ENCODE data around the gene RPL38. TPM values are rescaled to one million over a fixed set of nuclear protein-coding genes. Genes with fewer than 3 reads are reported as not detected.
"Not testable (repeated sequence)": the region's sequence is repeated elsewhere in the genome, so short reads cannot be mapped to it uniquely, and the experiment has no call there.

The RPL38 gene
- total RNA-seq, 1 experiment from 2014 or later: 3,689 TPM

DNA sequence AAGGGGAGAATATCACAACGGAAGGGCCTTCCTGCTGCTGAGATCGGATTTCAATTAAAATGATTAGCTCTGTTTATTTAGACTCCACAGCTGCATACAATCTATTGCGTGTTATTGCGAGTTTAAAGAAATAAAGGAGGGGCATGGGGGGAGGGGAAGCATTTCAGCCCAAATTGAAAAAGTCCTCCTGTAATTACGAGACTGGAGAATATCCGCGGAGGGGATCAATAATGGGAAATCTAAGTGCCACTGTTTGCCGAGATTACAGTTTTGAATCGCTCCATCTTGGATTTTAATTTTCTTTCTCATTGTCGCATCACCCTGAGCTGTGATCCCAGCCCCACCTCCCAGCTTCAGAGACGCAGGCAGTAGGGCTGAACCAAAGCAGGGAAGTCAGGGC is 15.7 kb upstream of the RPL38 start:
- TF ChIP-seq EZH2 (IDR thresholded peaks at IDR 0.05; ENCODE audit: low read length, unreplicated experiment) (no peak), EZH2phosphoT487 (IDR thresholded peaks at IDR 0.05; ENCODE audit: borderline replicate concordance, low read length) (no peak)
- TF ChIP-seq, protein P1, sequence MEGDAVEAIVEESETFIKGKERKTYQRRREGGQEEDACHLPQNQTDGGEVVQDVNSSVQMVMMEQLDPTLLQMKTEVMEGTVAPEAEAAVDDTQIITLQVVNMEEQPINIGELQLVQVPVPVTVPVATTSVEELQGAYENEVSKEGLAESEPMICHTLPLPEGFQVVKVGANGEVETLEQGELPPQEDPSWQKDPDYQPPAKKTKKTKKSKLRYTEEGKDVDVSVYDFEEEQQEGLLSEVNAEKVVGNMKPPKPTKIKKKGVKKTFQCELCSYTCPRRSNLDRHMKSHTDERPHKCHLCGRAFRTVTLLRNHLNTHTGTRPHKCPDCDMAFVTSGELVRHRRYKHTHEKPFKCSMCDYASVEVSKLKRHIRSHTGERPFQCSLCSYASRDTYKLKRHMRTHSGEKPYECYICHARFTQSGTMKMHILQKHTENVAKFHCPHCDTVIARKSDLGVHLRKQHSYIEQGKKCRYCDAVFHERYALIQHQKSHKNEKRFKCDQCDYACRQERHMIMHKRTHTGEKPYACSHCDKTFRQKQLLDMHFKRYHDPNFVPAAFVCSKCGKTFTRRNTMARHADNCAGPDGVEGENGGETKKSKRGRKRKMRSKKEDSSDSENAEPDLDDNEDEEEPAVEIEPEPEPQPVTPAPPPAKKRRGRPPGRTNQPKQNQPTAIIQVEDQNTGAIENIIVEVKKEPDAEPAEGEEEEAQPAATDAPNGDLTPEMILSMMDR (conservative IDR thresholded peaks at IDR 0.05; ENCODE audit: low read depth, low read length): no peak
- no peaks in the 10 kb centered on the region for H3K79me2 ChIP-seq (ENCODE audit: low read length)
- no peak overlapping the region for H3K4me3 ChIP-seq (ENCODE audit: low read length)
- ChIA-PET CTCF (no interaction called here), POLR2A (ENCODE audit: unreplicated experiment) (interaction anchor here (0.7 kb wide), 1 partner anchor 104 kb away, joined by 8 read pairs; no protein-coding TSS in a partner anchor)
- H3K9ac ChIP-seq (ENCODE audit: low read length): no peak overlapping the region
- H3K27ac ChIP-seq (ENCODE audit: low read length): no peak overlapping the region
- no peak overlapping the region for H3K4me2 ChIP-seq (ENCODE audit: low read length)
- DNase-seq (no peak), ATAC-seq (no peak)
- no peak overlapping the region for H2AFZ ChIP-seq (ENCODE audit: low read length)
- H3K4me1 ChIP-seq (ENCODE audit: insufficient read depth, low read length): no peaks in the 10 kb centered on the region
- H3K27me3 ChIP-seq (ENCODE audit: low read length): peaks cover 31% of the 10 kb centered on the region
- intact Hi-C loops (cut with micrococcal nuclease): no loop called here
- H3F3A ChIP-seq (ENCODE audit: low read length, unreplicated experiment): no peaks in the 10 kb centered on the region
- no peaks in the 10 kb centered on the region for H3K9me2 ChIP-seq (replicated peaks; ENCODE audit: low read length)
- no peaks in the 10 kb centered on the region for H3K9me3 ChIP-seq (ENCODE audit: low read length)
- BruUV-seq (replicated peaks): no TSS peak
- H4K20me1 ChIP-seq (ENCODE audit: low read length): no peaks in the 10 kb centered on the region
- no peaks in the 10 kb centered on the region for H3K36me3 ChIP-seq (ENCODE audit: low read depth, low read length)

DNA sequence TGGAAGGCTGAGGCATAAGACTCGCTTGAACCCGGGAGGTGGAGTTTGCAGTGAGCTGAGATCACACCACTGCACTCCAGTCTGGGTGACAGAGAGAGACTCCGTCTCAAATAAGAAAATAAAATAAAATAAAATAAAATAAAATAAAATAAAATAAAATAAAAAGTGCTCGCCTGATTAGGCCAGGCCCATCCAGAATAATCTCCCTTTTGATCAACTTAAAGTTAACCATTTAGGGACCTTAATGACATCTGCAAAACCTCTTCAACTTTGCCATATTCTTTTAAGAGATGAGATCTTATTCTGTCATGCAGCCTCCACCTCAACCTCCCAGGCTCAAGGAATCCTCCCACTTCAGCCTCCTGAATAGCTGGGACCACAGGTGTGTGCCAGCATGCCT is 14.8 kb upstream of the RPL38 start:
- H3K9me3 ChIP-seq (ENCODE audit: low read length); H3K4me3 ChIP-seq (ENCODE audit: low read length); CTCF ChIA-PET; ATAC-seq; H3K27ac ChIP-seq (ENCODE audit: low read length); H2AFZ ChIP-seq (ENCODE audit: low read length); H3K36me3 ChIP-seq (ENCODE audit: low read depth, low read length); H3K4me1 ChIP-seq (ENCODE audit: insufficient read depth, low read length); H3K79me2 ChIP-seq (ENCODE audit: low read length); H3F3A ChIP-seq (ENCODE audit: low read length, unreplicated experiment); DNase-seq; H4K20me1 ChIP-seq (ENCODE audit: low read length); H3K9ac ChIP-seq (ENCODE audit: low read length); BruUV-seq (replicated peaks); H3K4me2 ChIP-seq (ENCODE audit: low read length); POLR2A ChIA-PET (ENCODE audit: unreplicated experiment); intact Hi-C loops (cut with micrococcal nuclease); H3K9me2 ChIP-seq (replicated peaks; ENCODE audit: low read length): not testable (repeated sequence)
- peaks cover 25% of the 10 kb centered on the region for H3K27me3 ChIP-seq (ENCODE audit: low read length)

DNA sequence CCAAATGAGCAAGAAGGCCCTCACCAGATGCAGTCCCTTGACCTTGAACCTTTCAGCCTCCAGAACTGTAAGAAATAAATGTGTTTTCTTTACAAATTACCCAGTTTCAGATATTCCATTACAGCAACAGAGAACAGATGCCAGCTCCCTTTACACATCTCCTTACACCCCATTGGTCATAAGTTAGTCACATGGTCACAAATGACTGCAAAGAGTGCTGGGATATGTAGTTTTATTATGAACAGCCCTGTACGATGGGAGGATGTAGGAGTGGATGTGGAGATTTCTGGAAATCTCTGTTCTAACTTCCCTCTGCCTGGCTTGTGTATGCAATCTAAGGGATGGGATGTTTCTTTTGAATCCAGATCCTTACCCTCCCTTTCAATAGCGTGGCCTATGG is 13.3 kb upstream of the RPL38 start:
- POLR2A ChIA-PET (ENCODE audit: unreplicated experiment): no interaction called here
- peak; percentile 50 for DNase-seq

More for the DNA sequence above, 13.3 kb upstream of the RPL38 start:
- H3K4me3 ChIP-seq (ENCODE audit: low read length): no peak overlapping the region
- H3K4me1 ChIP-seq (ENCODE audit: insufficient read depth, low read length): peaks cover 5% of the 10 kb centered on the region; the same call in 1 of the 2 replicates
- H3K9ac ChIP-seq (ENCODE audit: low read length): no peak overlapping the region
- no peak for TF ChIP-seq EZH2phosphoT487 (IDR thresholded peaks at IDR 0.05; ENCODE audit: borderline replicate concordance, low read length)
- no peak for TF ChIP-seq EZH2 (IDR thresholded peaks at IDR 0.05; ENCODE audit: low read length, unreplicated experiment)
- TF ChIP-seq, protein P1 (conservative IDR thresholded peaks at IDR 0.05; ENCODE audit: low read depth, low read length): no peak
- ATAC-seq: peak; percentile 44; the same call in 1 of the 2 replicates
- H3K4me2 ChIP-seq (ENCODE audit: low read length): no peak overlapping the region
- H3K36me3 ChIP-seq (ENCODE audit: low read depth, low read length): no peaks in the 10 kb centered on the region
- H3K9me3 ChIP-seq (ENCODE audit: low read length): no peaks in the 10 kb centered on the region
- H3K9me2 ChIP-seq (replicated peaks; ENCODE audit: low read length): no peaks in the 10 kb centered on the region
- CTCF ChIA-PET: interaction anchor here (0.6 kb wide), 1 partner anchor 9 kb away, joined by 3 read pairs; no protein-coding TSS in a partner anchor
- intact Hi-C loops (cut with micrococcal nuclease): loop anchor here (5.0 kb wide), 1 partner anchor 763 kb away; no protein-coding TSS in a partner anchor
- no peak overlapping the region for H2AFZ ChIP-seq (ENCODE audit: low read length)
- no TSS peak for BruUV-seq (replicated peaks)
- H3K27me3 ChIP-seq (ENCODE audit: low read length): peaks cover 27% of the 10 kb centered on the region
- no peaks in the 10 kb centered on the region for H3F3A ChIP-seq (ENCODE audit: low read length, unreplicated experiment)
- H4K20me1 ChIP-seq (ENCODE audit: low read length): no peaks in the 10 kb centered on the region
- no peaks in the 10 kb centered on the region for H3K79me2 ChIP-seq (ENCODE audit: low read length)
- no peak overlapping the region for H3K27ac ChIP-seq (ENCODE audit: low read length)
